Memory B cell (primary cell): Measurements from ENCODE around the gene LBX1.

Experiments
- ATAC-seq: fragments of 150-1000 bp; cut with Tn5 transposase; 2 replicates; pipeline ENCODE4 v1.10.0; 2021; ENCODE audit warnings: low read depth, mild to moderate bottlenecking, moderate library complexity
- DNase-seq, 2 donors: peaks; one replicate each; pipeline ENCODE4 v3.0.0; 2022; ENCODE audit warnings: low spot score in 2 of 2
- H3K27ac Mint-ChIP-seq: one replicate; pipeline ENCODE4 v1.8.0; 2022; ENCODE audit warnings: mild to moderate bottlenecking, moderate library complexity, mixed read lengths
- H3K27me3 Mint-ChIP-seq: one replicate; pipeline ENCODE4 v1.8.0; 2022; ENCODE audit warnings: mixed read lengths
- H3K36me3 Mint-ChIP-seq: one replicate; pipeline ENCODE4 v1.8.0; 2022; ENCODE audit warnings: mild to moderate bottlenecking, mixed read lengths
- H3K4me1 Mint-ChIP-seq: one replicate; pipeline ENCODE4 v1.8.0; 2022; ENCODE audit warnings: mixed read lengths
- H3K4me3 Mint-ChIP-seq: one replicate; pipeline ENCODE4 v1.8.0; 2022; ENCODE audit warnings: mild to moderate bottlenecking, moderate library complexity, mixed read lengths
- H3K9me3 Mint-ChIP-seq: one replicate; pipeline ENCODE4 v1.8.0; 2022; ENCODE audit warnings: mixed read lengths

Gene LBX1

GRCh38 chr10:101182936-101183335, 46.3 kb downstream of the LBX1 start:
- no peak overlapping the region for H3K4me3 Mint-ChIP-seq
- ATAC-seq (no peak), DNase-seq (no peak)

More at GRCh38 chr10:101182936-101183335, 46.3 kb downstream of the LBX1 start:
- Mint-ChIP-seq H3K36me3 (no peaks in the 10 kb centered on the region), H3K27ac (no peak overlapping the region), H3K27me3 (peaks cover 8% of the 10 kb centered on the region), H3K4me1 (no peaks in the 10 kb centered on the region), H3K9me3 (no peaks in the 10 kb centered on the region)
